ENCODE measurements around the gene DCUN1D1. TPM values are rescaled to one million over a fixed set of nuclear protein-coding genes. Genes with fewer than 3 reads are reported as not detected.

The DCUN1D1 gene
- total and polyA plus RNA-seq, 2 experiments from 2014 or later = 29.5 to 53.5 TPM

DNA sequence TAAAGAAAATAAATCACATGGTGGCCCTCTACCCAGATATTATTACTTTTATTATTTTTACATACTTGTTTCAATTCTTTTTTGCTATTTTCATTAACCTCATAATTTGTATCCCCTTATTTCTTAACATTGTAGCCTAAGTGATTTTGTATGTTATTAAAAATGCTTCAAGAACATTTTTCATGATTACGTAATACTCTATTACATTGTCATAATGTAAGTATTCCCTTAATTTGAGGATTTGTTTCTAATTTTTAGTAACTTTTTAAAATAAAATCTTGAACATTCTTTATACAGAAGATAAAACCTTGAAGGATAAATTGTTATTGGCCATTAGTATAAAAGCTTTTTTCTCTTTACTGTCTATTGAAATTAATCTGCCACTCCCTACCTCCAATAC, 89.0 kb downstream of the DCUN1D1 start (continued):
- TF ChIP-seq ZNF462 (CRISPR knock-in tag; IDR thresholded peaks at IDR 0.05) = no peak

DNA sequence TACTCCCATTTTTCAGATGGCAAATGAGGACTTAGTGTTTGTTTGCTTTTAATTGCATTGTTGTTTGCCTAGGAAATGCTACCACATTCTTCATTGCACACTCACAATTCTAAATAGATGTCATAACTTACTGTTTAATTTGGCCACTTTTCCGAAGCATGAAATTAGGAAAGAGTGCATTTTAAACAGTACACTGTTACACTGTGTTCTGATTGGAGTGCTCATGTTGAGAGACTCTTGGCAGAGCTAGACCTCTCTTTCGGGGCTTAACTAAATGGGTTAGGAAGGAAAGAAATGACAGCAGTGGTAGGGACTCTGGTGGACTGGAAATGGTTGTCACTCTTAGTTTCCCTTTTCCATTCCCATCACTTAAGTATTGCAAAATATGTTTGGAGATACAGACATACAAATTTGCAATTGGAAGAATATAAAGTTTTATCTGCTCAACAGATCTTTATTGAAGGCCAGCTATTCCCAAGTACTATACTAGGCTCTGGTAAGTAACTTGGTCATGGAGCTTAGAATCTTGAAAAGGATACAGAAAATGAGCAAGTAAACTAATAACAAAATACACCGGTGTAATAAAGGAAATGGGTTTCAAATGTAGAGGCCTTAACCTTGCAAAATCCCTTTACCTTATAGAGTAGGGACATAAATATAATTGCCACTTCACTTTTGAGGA, 90.2 kb downstream of the DCUN1D1 start:
- no peak for ATAC-seq
- TF ChIP-seq ETS1 (IDR thresholded peaks at IDR 0.05) (no peak), CREB1 (CRISPR knock-in tag; IDR thresholded peaks at IDR 0.05; ENCODE audit: low read depth) (no peak), POLR2AphosphoS5 (IDR thresholded peaks at IDR 0.05; ENCODE audit: low read depth) (no peak), NANOG (IDR thresholded peaks at IDR 0.05; ENCODE audit: borderline replicate concordance) (no peak), CTCF (conservative IDR thresholded peaks at IDR 0.05; ENCODE audit: low read depth in 2 of 2) (no peak), STAT1 (IDR thresholded peaks at IDR 0.05; ENCODE audit: unreplicated experiment) (no peak), ZNF114 (CRISPR knock-in tag; IDR thresholded peaks at IDR 0.05) (no peak), ZNF331 (CRISPR knock-in tag; IDR thresholded peaks at IDR 0.05; ENCODE audit: low read depth) (no peak), EZH2 (IDR thresholded peaks at IDR 0.05; ENCODE audit: low read depth, unreplicated experiment) (no peak)

More for the DNA sequence above, 90.2 kb downstream of the DCUN1D1 start:
- H2AFZ ChIP-seq = no peak overlapping the region
- no peak for DNase-seq (ENCODE audit: low spot score)
- H3K79me2 ChIP-seq (replicated peaks; ENCODE audit: insufficient read depth) = no peaks in the 10 kb centered on the region
- Mint-ChIP-seq H3K27me3 (ENCODE audit: insufficient read depth, low read depth, poor library complexity) (peaks cover 2% of the 10 kb centered on the region), H3K36me3 (ENCODE audit: low read depth) (no peaks in the 10 kb centered on the region), H3K27ac (no peak overlapping the region), H3K4me1 (no peaks in the 10 kb centered on the region), H3K4me3 (no peak overlapping the region), H3K9me3 (no peaks in the 10 kb centered on the region)
- H4K20me1 ChIP-seq (replicated peaks; ENCODE audit: insufficient read depth) = no peaks in the 10 kb centered on the region
- no peaks in the 10 kb centered on the region for H3F3A ChIP-seq (replicated peaks; ENCODE audit: low read depth)
- H3K36me3 ChIP-seq (ENCODE audit: insufficient read depth) = no peaks in the 10 kb centered on the region
- no peaks in the 10 kb centered on the region for H3K4me1 ChIP-seq (ENCODE audit: insufficient read depth)
- no peaks in the 10 kb centered on the region for H3K9me2 ChIP-seq (ENCODE audit: insufficient read depth)
- H3K27me3 ChIP-seq (ENCODE audit: insufficient read depth) = no peaks in the 10 kb centered on the region
- H3K4me2 ChIP-seq = no peak overlapping the region
- H3K4me3 ChIP-seq = no peak overlapping the region
- no peak overlapping the region for H3K27ac ChIP-seq (ENCODE audit: low read depth)
